NCI-H128 (cell line): ENCODE measurements around the gene TARS2.

Experiments used
- DNase-seq: peaks from one replicate; lab custom pipeline; 2025; ENCODE audit not compliant: unreplicated experiment; lab: John Stamatoyannopoulos, UW

The TARS2 gene

DNA sequence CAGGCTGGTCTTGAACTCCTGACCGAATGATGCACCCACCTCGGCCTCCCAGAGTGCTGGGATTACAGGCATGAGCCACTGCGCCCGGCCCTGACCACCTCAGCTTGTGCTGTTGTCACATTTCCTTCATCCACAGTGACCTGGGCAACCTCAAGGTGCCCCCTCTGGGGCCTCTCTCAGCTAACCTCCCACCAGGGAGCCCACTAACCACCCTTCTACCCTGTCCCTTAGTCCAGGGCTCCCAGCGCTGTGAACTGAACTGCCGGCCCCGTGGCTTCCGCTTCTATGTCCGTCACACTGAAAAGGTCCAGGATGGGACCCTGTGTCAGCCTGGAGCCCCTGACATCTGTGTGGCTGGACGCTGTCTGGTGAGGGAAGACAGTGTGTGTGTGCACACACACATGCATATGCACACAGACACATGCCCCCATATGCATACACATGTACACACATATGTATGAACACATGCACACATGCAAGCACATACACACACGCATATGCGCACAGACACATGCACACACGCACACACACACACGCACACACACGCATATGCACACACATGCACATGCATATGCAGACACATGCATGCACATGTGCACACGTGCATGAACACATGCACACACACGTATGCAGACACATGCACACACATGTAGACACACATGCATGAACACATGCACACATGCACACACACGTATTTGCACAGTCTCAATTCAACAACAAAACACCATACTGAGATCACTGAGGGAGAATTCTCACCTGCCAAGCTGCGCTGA, 68.2 kb downstream of the TARS2 start:
- no peak for DNase-seq

DNA sequence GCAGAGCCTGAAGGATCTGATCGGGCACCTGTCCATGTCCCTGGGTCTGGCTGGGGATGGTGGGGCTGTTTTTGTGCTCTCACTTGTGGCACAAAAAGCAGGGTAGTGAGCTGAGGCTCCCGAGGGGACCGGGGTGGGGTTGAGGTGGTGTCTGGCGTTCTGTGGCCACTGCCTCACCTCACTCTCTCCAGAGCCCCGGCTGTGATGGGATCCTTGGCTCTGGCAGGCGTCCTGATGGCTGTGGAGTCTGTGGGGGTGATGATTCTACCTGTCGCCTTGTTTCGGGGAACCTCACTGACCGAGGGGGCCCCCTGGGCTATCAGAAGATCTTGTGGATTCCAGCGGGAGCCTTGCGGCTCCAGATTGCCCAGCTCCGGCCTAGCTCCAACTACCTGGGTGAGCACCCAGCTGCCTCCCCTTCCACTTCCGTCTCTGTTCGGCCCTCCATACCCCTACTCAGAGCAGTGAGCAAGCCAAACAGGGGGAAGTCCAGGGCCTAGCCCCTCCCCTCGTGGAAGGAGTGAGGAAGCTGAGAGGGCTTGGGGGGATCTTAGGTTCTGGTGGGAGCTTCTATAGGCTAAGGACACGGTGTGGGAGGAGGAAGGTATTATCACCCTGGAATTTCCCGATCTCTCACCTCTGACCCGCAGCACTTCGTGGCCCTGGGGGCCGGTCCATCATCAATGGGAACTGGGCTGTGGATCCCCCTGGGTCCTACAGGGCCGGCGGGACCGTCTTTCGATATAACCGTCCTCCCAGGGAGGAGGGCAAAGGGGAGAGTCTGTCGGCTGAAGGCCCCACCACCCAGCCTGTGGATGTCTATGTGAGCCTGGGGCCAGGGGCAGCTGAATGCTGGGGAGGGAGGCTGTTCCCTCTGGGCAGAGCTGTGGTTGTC, 69.0 kb downstream of the TARS2 start:
- DNase-seq = no peak

DNA sequence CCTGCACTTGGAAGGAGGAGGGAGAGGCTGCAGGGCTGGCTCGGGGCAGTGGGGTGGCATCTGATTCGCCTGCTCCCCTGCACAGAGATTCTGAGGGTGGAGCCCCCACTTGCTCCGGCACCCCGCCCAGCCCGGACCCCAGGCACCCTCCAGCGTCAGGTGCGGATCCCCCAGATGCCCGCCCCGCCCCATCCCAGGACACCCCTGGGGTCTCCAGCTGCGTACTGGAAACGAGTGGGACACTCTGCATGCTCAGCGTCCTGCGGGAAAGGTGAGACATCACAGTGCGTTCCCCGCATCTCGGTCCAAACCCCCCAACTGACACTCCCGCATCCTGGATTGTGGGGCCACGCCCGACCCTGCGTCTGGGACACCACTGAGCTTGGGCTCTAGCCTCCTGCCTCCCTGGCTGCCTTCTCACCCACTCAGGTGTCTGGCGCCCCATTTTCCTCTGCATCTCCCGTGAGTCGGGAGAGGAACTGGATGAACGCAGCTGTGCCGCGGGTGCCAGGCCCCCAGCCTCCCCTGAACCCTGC, 69.9 kb downstream of the TARS2 start:
- no peak for DNase-seq
